ENCODE measurements around the gene EIF6. TPM values are rescaled to one million over a fixed set of nuclear protein-coding genes. Genes with fewer than 3 reads are reported as not detected.
A peak's percentile ranks its signal among the peaks of the same experiment; 100 is the strongest.

The EIF6 gene
- total and polyA plus RNA-seq, 4 donors, result 61.0 to 147 (median 77.9) TPM

DNA sequence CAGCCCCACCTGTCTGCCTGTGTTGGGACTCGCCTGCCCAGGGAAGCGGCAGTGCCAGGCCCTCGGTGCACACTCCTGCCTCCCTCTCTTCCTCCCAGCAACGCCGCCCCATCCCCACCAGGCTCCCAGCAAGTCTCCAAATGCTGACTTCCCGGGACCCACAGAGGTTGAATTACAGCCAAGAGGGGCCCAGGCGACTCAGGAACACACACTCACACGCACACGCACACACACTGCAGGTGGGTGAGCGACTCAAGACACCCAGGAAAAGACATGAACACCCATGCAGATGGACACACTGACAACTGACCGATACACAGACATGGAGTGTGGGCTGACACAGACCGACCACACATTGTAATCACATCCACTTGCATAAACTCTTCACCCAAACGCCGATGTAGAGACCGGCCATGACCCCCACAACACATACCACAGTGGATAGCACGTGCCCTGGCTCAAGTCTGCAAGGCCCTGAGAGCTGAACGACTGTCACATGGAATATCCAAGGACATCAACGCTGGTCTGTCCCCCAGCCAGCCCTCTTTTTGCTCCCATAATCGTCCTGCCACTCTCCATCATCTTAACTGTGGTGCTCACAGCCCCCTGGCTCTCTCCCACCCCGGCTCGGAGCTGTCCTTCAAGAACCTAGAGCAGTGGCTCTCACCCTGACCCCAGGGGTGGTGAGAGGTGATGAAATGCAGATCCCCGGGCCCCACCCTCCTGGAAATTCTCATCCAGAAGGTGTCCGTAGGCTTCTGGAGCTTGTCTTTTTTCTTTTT, 8.1 kb upstream of the EIF6 start:
- Histone ChIP-seq H3K4me3 (ENCODE audit: low read length in 2 of 2) (no peak overlapping the region), H3K27ac (ENCODE audit: low read depth in 1 of 2, low read length in 2 of 2) (no peak overlapping the region), H3K27me3 (ENCODE audit: control insufficient read depth in 1 of 2, insufficient read depth in 2 of 2, low read length in 1 of 2) (no peaks in the 10 kb centered on the region), H3K36me3 (ENCODE audit: control insufficient read depth in 1 of 2, insufficient read depth in 2 of 2, low read length in 1 of 2) (no peaks in the 10 kb centered on the region), H3K9me3 (ENCODE audit: control insufficient read depth, low read length) (no peaks in the 10 kb centered on the region), H3K4me1 (ENCODE audit: control insufficient read depth in 1 of 2, insufficient read depth in 2 of 2, low read length in 2 of 2) (no peaks in the 10 kb centered on the region)
- DNase-seq (peak; percentile 17 to 67), ATAC-seq (ENCODE audit: low FRiP score) (no peak)
- 69 to 71% methylated on average over 23 of the region's 23 CpGs for WGBS, 2 donors
- intact Hi-C loops (cut with DNase I), result no loop called here

DNA sequence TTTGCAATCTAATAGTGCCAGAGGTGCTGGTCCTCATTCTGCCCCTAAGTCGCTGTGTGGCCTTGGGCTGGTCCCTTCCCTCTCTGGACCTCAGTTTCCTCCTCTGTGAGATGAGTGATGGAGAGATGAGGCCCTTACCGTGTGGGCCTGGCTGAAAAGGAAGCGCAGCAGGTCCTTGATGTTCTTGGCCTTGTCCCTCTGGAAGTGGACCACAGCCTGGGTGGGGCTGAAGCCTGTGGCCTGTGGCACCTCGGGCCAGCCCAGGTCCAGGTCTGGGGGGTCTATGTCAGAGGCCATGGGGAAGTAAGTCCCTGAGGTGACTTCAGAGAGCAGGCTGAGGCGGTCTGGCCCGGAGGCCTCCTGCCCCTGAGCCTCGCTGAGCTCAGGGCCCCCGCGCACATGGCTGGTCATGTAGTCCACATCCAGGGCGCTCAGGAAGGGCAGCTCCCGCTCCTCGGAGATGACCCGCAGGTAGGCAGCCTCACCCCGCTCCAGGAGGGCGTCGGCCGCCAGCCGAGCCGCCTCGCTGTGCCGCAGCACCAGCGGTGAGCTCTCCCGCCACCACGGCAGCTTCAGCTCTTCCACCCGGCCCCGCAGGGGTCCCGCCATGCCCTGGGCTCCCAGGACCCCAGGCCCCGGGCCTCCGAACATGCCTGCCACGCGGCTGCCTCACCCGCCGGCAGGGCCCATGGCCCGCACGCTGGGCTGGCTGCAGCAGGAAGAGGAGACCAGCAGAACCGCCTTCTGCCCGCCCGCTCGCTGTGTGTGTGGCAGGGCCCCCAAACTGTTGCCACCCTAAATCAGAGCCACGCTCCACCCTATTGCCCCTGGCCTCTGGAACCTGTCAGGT, 7.3 kb upstream of the EIF6 start, which contains the start of gene FAM83C:
Gene FAM83C (minus strand): TSS at position 772 of the 850 bp plus-strand sequence. CDS start 121 bp downstream, at position 651.
- Histone ChIP-seq H3K4me3 (ENCODE audit: low read length in 2 of 2) (no peak within 1 kb of the TSS), H3K4me1 (ENCODE audit: control insufficient read depth in 1 of 2, insufficient read depth in 2 of 2, low read length in 2 of 2) (no peaks in the 10 kb centered on the region), H3K9me3 (ENCODE audit: control insufficient read depth, low read length) (no peaks in the 10 kb centered on the region), H3K36me3 (ENCODE audit: control insufficient read depth in 1 of 2, insufficient read depth in 2 of 2, low read length in 1 of 2) (no peaks in the 10 kb centered on the region), H3K27me3 (ENCODE audit: control insufficient read depth in 1 of 2, insufficient read depth in 2 of 2, low read length in 1 of 2) (no peaks in the 10 kb centered on the region), H3K27ac (ENCODE audit: low read depth in 1 of 2, low read length in 2 of 2) (no peak within 1 kb of the TSS)
- ATAC-seq (ENCODE audit: low FRiP score) (no peak), DNase-seq (peak in 1 of 2 donors; percentile 67)
- 81% methylated on average over 29 to 40 of the region's 40 CpGs for WGBS, 2 donors
- intact Hi-C loops (cut with DNase I), result no loop called here

DNA sequence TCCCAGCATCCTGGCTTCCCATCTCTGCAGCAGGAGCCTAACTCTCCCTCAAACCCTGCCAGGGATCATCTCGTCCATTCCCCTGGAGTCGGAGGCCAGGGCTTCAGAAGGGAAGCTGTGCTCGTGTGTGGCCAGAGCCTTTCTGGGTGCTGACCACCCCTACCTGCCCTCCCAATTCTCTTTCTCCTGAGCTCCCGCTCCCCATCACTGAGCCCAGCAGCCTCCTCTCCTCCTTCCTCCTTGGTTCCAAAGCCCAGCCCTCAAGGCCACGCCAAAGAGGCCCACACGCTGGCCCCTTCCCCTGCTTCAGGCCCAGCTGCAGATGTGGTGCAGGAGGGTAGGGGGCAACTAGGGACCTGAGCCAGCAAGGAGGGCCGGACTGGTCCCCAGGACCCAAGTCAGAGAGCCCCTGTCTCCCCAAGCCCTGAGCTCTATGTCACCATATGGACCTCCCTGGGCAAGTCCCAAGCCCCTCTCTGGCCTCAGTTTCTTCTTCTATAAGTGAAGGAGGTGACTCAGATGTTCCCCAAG, 6.4 kb upstream of the EIF6 start:
- peak in 1 of 2 donors; percentile 67 for DNase-seq
- H3K4me1 ChIP-seq (ENCODE audit: control insufficient read depth in 1 of 2, insufficient read depth in 2 of 2, low read length in 2 of 2), result no peaks in the 10 kb centered on the region
- H3K27ac ChIP-seq (ENCODE audit: low read depth in 1 of 2, low read length in 2 of 2), result no peak overlapping the region
- no peak for ATAC-seq (ENCODE audit: low FRiP score)
- H3K36me3 ChIP-seq (ENCODE audit: control insufficient read depth in 1 of 2, insufficient read depth in 2 of 2, low read length in 1 of 2), result no peaks in the 10 kb centered on the region
- no peaks in the 10 kb centered on the region for H3K9me3 ChIP-seq (ENCODE audit: control insufficient read depth, low read length)
- WGBS, 2 donors, result 81 to 84% methylated on average over 7 of the region's 7 CpGs
- no peak overlapping the region for H3K4me3 ChIP-seq (ENCODE audit: low read length in 2 of 2)
- intact Hi-C loops (cut with DNase I), result no loop called here
- H3K27me3 ChIP-seq (ENCODE audit: control insufficient read depth in 1 of 2, insufficient read depth in 2 of 2, low read length in 1 of 2), result no peaks in the 10 kb centered on the region

DNA sequence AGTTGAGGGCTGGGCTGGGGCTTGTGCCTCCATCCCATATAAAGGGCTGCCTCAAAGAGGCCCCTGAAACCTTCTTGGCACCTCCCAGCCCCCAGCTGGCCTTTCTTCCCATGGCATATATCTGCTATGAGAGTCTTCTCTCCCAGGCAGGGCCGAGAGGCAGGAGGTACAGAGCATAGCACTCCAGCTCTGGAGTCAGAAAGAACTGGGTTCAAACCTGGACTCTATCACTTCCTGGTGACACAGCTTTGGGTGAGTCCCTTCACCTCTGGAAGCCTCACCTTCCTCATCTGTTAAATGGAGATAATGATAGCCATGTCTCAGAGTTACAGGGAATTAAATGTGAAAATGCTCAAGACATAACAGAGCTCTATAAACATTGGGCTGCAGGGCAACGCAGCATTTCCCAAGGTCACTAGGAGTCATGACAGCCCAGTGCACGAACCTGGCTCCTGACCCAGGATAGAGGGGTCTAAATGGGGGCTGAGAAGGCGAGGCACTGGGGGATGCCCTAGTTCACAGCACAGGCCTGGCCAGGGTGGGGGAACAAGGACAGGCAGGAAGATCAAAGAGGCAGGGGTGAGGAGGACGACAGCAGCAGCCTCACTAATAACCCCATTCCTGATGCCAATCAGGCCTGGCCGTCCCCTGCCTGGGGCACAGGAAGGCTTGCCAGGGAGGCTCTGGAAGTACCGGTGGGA, 5.8 kb upstream of the EIF6 start:
- 69 to 70% methylated on average over 7 of the region's 7 CpGs for WGBS, 2 donors
- DNase-seq (no peak), ATAC-seq (ENCODE audit: low FRiP score) (no peak)
- intact Hi-C loops (cut with DNase I), result no loop called here
- no peak overlapping the region for H3K4me3 ChIP-seq (ENCODE audit: low read length in 2 of 2)
- H3K9me3 ChIP-seq (ENCODE audit: control insufficient read depth, low read length), result no peaks in the 10 kb centered on the region
- H3K27me3 ChIP-seq (ENCODE audit: control insufficient read depth in 1 of 2, insufficient read depth in 2 of 2, low read length in 1 of 2), result no peaks in the 10 kb centered on the region
- H3K4me1 ChIP-seq (ENCODE audit: control insufficient read depth in 1 of 2, insufficient read depth in 2 of 2, low read length in 2 of 2), result no peaks in the 10 kb centered on the region
- no peak overlapping the region for H3K27ac ChIP-seq (ENCODE audit: low read depth in 1 of 2, low read length in 2 of 2)
- no peaks in the 10 kb centered on the region for H3K36me3 ChIP-seq (ENCODE audit: control insufficient read depth in 1 of 2, insufficient read depth in 2 of 2, low read length in 1 of 2)

DNA sequence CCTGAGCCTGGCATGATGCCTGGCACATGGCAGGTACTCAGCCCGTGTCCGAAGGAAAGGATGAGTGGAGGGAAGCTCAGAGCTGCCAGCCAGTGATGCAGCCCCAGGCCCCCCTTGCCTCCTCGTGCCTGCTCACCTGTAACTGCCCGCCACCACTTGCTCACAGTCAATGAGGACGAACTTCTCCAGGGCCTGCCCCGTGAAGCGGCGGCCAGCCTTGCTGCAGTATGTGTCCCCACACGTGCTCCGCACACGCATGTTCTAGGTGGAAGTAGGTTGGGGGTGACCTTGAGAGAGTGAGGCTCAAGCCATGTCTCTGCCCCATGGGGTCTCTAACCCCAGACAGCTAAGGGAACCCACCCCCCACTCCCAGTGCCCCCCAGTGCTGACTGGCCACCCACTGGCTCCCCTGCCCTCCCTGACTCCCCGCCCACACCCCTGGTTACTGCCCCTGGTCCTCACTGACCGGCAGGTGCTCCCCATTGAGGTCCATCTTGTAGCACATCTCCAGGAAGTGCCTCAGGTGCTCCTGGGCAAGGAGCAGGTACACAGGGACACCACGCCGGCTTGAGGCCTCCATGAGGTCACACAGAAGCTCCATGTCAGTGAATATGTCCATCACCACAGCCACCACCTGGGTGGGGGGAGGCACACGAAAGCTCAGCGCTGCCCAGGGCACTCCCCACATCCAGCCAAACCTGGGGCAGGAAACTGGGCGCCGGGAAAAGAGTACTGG, 3.9 kb upstream of the EIF6 start:
- Histone ChIP-seq H3K4me1 (ENCODE audit: control insufficient read depth in 1 of 2, insufficient read depth in 2 of 2, low read length in 2 of 2) (no peaks in the 10 kb centered on the region), H3K27me3 (ENCODE audit: control insufficient read depth in 1 of 2, insufficient read depth in 2 of 2, low read length in 1 of 2) (no peaks in the 10 kb centered on the region), H3K36me3 (ENCODE audit: control insufficient read depth in 1 of 2, insufficient read depth in 2 of 2, low read length in 1 of 2) (no peaks in the 10 kb centered on the region), H3K27ac (ENCODE audit: low read depth in 1 of 2, low read length in 2 of 2) (no peak overlapping the region), H3K9me3 (ENCODE audit: control insufficient read depth, low read length) (no peaks in the 10 kb centered on the region), H3K4me3 (ENCODE audit: low read length in 2 of 2) (no peak overlapping the region)
- ATAC-seq (ENCODE audit: low FRiP score) (no peak), DNase-seq (peak in 1 of 2 donors; percentile 71)
- intact Hi-C loops (cut with DNase I), result no loop called here
- 85 to 86% methylated on average over 19 of the region's 19 CpGs for WGBS, 2 donors

DNA sequence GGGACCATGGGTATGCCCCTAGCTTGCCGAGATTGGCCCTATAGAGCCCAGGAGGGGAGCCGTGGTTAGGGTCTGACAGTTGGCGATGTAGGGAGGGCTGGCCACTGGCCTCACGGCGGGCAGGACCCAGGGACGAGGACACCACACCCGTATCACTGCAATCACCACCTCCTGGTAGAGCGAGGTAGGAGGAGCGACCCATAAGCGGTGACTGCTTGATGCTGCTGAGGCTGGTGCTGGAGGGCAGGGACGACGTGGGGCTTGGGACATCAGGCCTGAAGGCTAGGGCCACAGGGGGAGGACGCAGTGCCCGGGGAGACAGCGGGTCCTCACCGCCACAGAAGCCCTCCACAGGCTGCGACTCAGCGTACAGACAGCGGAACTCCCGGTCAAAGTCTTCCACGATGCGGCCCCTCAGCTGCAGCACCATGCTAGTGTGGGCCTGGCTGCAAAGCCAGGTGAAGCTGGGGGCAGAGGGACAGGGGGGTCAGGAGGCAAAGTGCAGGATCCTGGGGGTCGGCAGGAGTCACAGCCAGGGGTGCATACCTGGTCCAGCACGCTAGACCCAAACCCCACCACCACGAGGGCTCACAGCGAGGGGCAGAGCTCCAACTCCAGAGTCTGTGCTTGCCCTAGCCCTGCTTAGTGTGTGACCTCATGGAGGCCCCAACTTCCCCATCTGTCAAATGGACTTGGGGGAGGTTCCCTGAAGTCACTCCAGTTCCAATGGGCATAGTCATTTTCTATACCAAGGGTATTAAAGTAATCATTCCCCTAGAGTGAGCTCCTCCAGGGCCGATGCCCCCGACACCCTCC, 3.1 kb upstream of the EIF6 start:
- intact Hi-C loops (cut with DNase I), result no loop called here
- WGBS, 2 donors, result 85 to 88% methylated on average over 28 of the region's 28 CpGs
- Histone ChIP-seq H3K27me3 (ENCODE audit: control insufficient read depth in 1 of 2, insufficient read depth in 2 of 2, low read length in 1 of 2) (no peaks in the 10 kb centered on the region), H3K4me1 (ENCODE audit: control insufficient read depth in 1 of 2, insufficient read depth in 2 of 2, low read length in 2 of 2) (no peaks in the 10 kb centered on the region), H3K9me3 (ENCODE audit: control insufficient read depth, low read length) (no peaks in the 10 kb centered on the region), H3K4me3 (ENCODE audit: low read length in 2 of 2) (no peak overlapping the region), H3K27ac (ENCODE audit: low read depth in 1 of 2, low read length in 2 of 2) (no peak overlapping the region), H3K36me3 (ENCODE audit: control insufficient read depth in 1 of 2, insufficient read depth in 2 of 2, low read length in 1 of 2) (no peaks in the 10 kb centered on the region)
- ATAC-seq (ENCODE audit: low FRiP score), result no peak
- DNase-seq, result peak in 1 of 2 donors; percentile 61

DNA sequence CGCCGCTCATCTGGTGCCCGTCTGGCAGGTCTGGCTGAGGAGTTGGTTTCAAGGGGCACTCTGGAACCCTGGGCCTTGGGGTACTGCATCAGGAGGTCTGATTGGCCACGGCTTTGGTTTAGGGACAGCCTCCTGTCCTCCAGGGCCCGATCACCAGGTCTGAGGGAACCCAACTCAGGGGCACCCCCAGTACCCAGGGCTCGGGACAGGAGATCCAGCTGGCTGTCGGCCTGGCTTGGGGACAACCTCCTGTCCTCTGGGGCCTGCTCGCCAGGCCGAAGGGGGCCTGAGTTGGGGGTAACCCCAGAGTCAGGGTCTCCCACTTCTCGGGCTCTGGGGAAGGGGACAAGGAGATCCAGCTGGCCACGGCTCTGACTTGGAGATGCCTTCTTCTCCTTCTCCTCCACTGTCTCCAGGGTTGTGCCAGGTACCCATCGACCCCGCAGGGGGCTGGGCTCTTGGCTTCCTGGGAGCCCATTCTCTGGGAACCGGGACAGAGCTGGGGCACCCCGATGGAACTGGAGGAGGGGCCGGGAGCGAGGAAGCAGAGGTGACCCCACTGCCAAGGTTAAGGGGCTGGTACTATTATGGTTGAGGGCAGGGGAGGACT, 2.4 kb upstream of the EIF6 start:
- H3K27me3 ChIP-seq (ENCODE audit: control insufficient read depth in 1 of 2, insufficient read depth in 2 of 2, low read length in 1 of 2), result no peaks in the 10 kb centered on the region
- no peak overlapping the region for H3K27ac ChIP-seq (ENCODE audit: low read depth in 1 of 2, low read length in 2 of 2)
- no peaks in the 10 kb centered on the region for H3K4me1 ChIP-seq (ENCODE audit: control insufficient read depth in 1 of 2, insufficient read depth in 2 of 2, low read length in 2 of 2)
- WGBS, 2 donors, result 85 to 91% methylated on average over 17 of the region's 17 CpGs
- ATAC-seq (ENCODE audit: low FRiP score), result no peak
- intact Hi-C loops (cut with DNase I), result no loop called here
- H3K4me3 ChIP-seq (ENCODE audit: low read length in 2 of 2), result no peak overlapping the region
- no peaks in the 10 kb centered on the region for H3K36me3 ChIP-seq (ENCODE audit: control insufficient read depth in 1 of 2, insufficient read depth in 2 of 2, low read length in 1 of 2)
- no peaks in the 10 kb centered on the region for H3K9me3 ChIP-seq (ENCODE audit: control insufficient read depth, low read length)
- peak in 1 of 2 donors; percentile 71 for DNase-seq

Measured in aorta (tissue), 5 donors.